Spleen (tissue), 13 donors: ENCODE data around the gene LZIC. TPM values are rescaled to one million over a fixed set of nuclear protein-coding genes. Genes with fewer than 3 reads are reported as not detected.

Source experiments
- DNase-seq: peaks from one replicate; pipeline ENCODE4 v3.0.0-alpha.2; 2020
- H3K27ac ChIP-seq, 8 donors: fragments of 200-600 bp; sonication (generic) in 7 of 8; 1 replicate in 4 of 8; 2 replicates in 4 of 8; pipeline versions ENCODE4 v1.5.0 to v1.8.0; 2016 to 2021; ENCODE audit warnings: inconsistent platforms in 4 of 8, mild to moderate bottlenecking in 4 of 8, moderate library complexity in 1 of 8
- H3K27me3 ChIP-seq, 7 donors: fragments of 200-600 bp; sonication (generic) in 6 of 7; replicated peaks in 1 of 7; 1 replicate in 4 of 7; 2 replicates in 3 of 7; pipeline versions ENCODE4 v1.5.0 to v1.8.0; 2016 to 2021; ENCODE audit warnings: inconsistent platforms in 3 of 7, mild to moderate bottlenecking in 1 of 7
- H3K36me3 ChIP-seq, 6 donors: fragments of 200-600 bp; sonication (generic) in 5 of 6; 1 replicate in 4 of 6; 2 replicates in 2 of 6; pipeline versions ENCODE4 v1.5.0 to v1.8.0; 2016 to 2021; ENCODE audit warnings: inconsistent platforms in 2 of 6
- H3K4me1 ChIP-seq, 6 donors: fragments of 200-600 bp; sonication (generic) in 5 of 6; 1 replicate in 3 of 6; 2 replicates in 3 of 6; pipeline versions ENCODE4 v1.5.0 to v1.8.0; 2016 to 2021; ENCODE audit warnings: inconsistent platforms in 3 of 6
- H3K4me3 ChIP-seq, 8 donors: fragments of 200-600 bp; sonication (generic) in 7 of 8; 1 replicate in 4 of 8; 2 replicates in 4 of 8; pipeline versions ENCODE4 v1.5.0 to v1.8.0; 2016 to 2021; ENCODE audit warnings: inconsistent platforms in 4 of 8, mild to moderate bottlenecking in 4 of 8, moderate library complexity in 2 of 8
- H3K9me3 ChIP-seq, 8 donors: fragments of 200-600 bp; sonication (generic) in 7 of 8; 1 replicate in 4 of 8; 2 replicates in 4 of 8; pipeline versions ENCODE4 v1.5.0 to v1.8.0; 2016 to 2021; ENCODE audit warnings: inconsistent platforms in 4 of 8
- POLR2A ChIP-seq, 3 donors: fragments of 450-650 bp; IDR thresholded peaks; one replicate each; pipeline ENCODE4 v1.5.1; 2017; ENCODE audit warnings: antibody characterized with exemption in 3 of 3, mild to moderate bottlenecking in 1 of 3
- POLR2AphosphoS5 ChIP-seq, 3 donors: sonication (generic); formaldehyde crosslinking; IDR thresholded peaks; one replicate each; pipeline ENCODE4 v1.5.1; 2017; ENCODE audit warnings: antibody characterized with exemption in 3 of 3
- WGBS, 5 donors: extraction: QIAGEN DNeasy Blood & Tissue Kit in 3 of 5; methylation state at CpG; one replicate each; pipeline versions ENCODE4 v1.1.5 to v1.1.7; 2013 to 2018; 5-methylcytosine and 5-hydroxymethylcytosine counted together
- intact Hi-C: fragments of 100-400 bp; cut with DNase I; formaldehyde crosslinking; loops from one replicate; pipeline ENCODE4 v1.15.0; 2023; ENCODE audit warnings: low total_unique reads
- long read RNA-seq, 2 donors: transcript quantifications; one replicate each; lab custom pipeline, GENCODE V29; 2026
- polyA plus RNA-seq, 3 donors: library from polyadenylated mRNA; stranded (reverse); fragments of 200-250 nt; gene quantifications; one replicate each; pipeline ENCODE4 v1.2.1, GENCODE V29; 2013
- total RNA-seq, 7 donors: library from RNA; depleted of rRNA in 3 of 7; stranded (reverse); fragments of >200 nt in 3 of 7; fragmentation: NEBNext Ultra II Directional in 4 of 7; extraction: Animal tissue kit (Norgen Biotek cat#: 25700) in 4 of 7; gene quantifications; one replicate each; pipeline versions ENCODE4 v1.1.0 to v1.2.1, GENCODE V29; 2016 to 2021
- TF ChIP-seq, protein P1 (sequence below), 11 experiments: fragments of 200-600 bp in 7 of 11; fragments of 450-650 bp in 4 of 11; sonication (generic) in 4 of 11; IDR thresholded peaks in 8 of 11; conservative IDR thresholded peaks in 3 of 11; 1 replicate in 7 of 11; 2 replicates in 4 of 11; pipeline versions ENCODE4 v1.4.0 to v1.8.0; 2016 to 2021; ENCODE audit warnings: antibody characterized with exemption in 11 of 11, inconsistent platforms in 4 of 11, mild to moderate bottlenecking in 1 of 11
- donor health status: healthy with polysubstance abuse.
- donor health status: DM: no; HTN: no; CAD: no; lungs with moderate emphysema.
- donor health status: DM: no; HTN: no; CAD: no.
- donor health status: Bipolar disorder and iron deficiency.
- donor health status: healthy.
- donor health status: DM: no; HTN: no; CAD: no.
- donor health status: DM: yes; HTN: yes; CAD: no.

LZIC gene
- total RNA-seq = 10 to 100 TPM; 16.4 to 24.3 (median 23.1) TPM
- polyA plus RNA-seq = 10 to 100 TPM in 2 of 3 donors, 1 to 10 TPM in 1; 9.9 to 15.9 (median 15.5) TPM
- long read RNA-seq, donor 1, transcript LZIC-201 (8 exons, 945 nt) = minor isoform, 5 of 15 reads
- long read RNA-seq, donor 1, transcript LZIC-202 (8 exons, 2,281 nt) = major isoform, 6 of 15 reads
- long read RNA-seq, donor 1, partial matches to known transcripts = 0 of 15 reads
- long read RNA-seq, donor 1, other reads (novel, unspliced or antisense) = 0 of 15 reads
- long read RNA-seq, donor 2, transcript LZIC-203 (7 exons, 1,405 nt) = major isoform, 8 of 14 reads
- long read RNA-seq, donor 2, partial matches to known transcripts = 0 of 14 reads
- long read RNA-seq, donor 2, other reads (novel, unspliced or antisense) = 0 of 14 reads

DNA sequence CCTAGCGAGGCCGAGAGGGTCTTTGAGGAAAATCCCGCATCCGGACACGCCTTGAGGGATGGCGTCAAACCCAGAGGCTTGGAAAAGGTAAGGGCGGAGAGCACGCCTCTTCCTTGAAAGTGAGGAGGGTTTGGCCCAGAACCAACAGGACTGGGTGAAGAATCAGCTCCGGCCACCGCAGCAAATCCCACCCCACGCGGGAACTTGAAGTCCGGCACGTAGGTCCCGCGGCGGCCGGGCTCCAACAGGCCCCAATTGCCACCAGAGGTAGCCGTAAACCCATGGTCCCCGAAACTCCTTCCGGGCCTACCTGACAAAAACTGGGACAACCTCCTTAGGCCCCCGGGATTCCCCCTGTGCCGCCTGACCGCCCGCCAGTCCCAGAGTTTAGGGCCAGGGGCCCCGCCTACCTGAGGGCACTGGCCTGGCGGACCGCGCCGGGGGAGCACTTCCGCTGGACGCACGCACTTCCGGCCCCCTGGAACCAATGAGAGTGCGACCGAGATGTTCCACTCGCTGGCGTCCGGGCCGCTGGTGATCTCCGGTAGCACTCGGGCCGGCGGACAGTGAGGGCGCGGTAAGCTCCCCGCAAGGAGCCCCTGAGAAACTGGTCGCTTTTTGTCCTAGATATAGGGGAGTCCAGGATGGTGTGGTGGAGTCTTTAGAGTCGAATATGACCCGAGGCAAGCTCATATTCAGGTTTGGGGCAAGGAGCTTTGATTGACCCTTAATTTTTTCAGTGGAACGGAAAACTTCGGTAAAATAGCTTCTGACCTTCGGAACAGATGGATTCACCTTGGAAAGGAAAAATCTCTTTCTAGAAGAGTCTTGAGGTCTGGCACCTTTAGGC, at the start of gene LZIC, which contains the start of gene NMNAT1:
LZIC (minus strand) TSS at position 453 of the 850 bp plus-strand sequence. CDS start 6,772 bp downstream, outside the sequence.
NMNAT1 (plus strand) TSS at position 537 of the 850 bp plus-strand sequence. CDS start 28,599 bp downstream, outside the sequence.
- peaks cover 0 to 47% (median 4%) of the 10 kb centered on the region in 6 donors for H3K36me3 ChIP-seq
- H3K27me3 ChIP-seq = no peaks in the 10 kb centered on the region
- no peaks in the 10 kb centered on the region for H3K9me3 ChIP-seq
- H3K4me1 ChIP-seq = peaks cover 9 to 57% (median 33%) of the 10 kb centered on the region in 6 donors
- intact Hi-C loops = loop anchor here (10.0 kb wide), 1 partner anchor 92 kb away; the partner anchor contains the start of gene UBE4B
- H3K27ac ChIP-seq = peak within 1 kb of the TSS; percentile 55 to 95 (median 88)
- peak within 1 kb of the TSS; percentile 69 to 96 (median 85) for H3K4me3 ChIP-seq
- DNase-seq = peak; percentile 97
- TF ChIP-seq, protein P1, sequence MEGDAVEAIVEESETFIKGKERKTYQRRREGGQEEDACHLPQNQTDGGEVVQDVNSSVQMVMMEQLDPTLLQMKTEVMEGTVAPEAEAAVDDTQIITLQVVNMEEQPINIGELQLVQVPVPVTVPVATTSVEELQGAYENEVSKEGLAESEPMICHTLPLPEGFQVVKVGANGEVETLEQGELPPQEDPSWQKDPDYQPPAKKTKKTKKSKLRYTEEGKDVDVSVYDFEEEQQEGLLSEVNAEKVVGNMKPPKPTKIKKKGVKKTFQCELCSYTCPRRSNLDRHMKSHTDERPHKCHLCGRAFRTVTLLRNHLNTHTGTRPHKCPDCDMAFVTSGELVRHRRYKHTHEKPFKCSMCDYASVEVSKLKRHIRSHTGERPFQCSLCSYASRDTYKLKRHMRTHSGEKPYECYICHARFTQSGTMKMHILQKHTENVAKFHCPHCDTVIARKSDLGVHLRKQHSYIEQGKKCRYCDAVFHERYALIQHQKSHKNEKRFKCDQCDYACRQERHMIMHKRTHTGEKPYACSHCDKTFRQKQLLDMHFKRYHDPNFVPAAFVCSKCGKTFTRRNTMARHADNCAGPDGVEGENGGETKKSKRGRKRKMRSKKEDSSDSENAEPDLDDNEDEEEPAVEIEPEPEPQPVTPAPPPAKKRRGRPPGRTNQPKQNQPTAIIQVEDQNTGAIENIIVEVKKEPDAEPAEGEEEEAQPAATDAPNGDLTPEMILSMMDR (IDR thresholded peaks at IDR 0.05 in 8 of 11, conservative IDR thresholded peaks at IDR 0.05 in 3 of 11) = peak in 3 of 11 experiments; percentile 16 to 46 (median 44)
- TF ChIP-seq POLR2A (IDR thresholded peaks at IDR 0.05) = peak; percentile 78 to 90 (median 83)
- peak; percentile 97 to 98 (median 97) for TF ChIP-seq POLR2AphosphoS5 (IDR thresholded peaks at IDR 0.05)
- WGBS, 5 donors = 0% methylated on average over 29 to 53 of the region's 53 CpGs

DNA sequence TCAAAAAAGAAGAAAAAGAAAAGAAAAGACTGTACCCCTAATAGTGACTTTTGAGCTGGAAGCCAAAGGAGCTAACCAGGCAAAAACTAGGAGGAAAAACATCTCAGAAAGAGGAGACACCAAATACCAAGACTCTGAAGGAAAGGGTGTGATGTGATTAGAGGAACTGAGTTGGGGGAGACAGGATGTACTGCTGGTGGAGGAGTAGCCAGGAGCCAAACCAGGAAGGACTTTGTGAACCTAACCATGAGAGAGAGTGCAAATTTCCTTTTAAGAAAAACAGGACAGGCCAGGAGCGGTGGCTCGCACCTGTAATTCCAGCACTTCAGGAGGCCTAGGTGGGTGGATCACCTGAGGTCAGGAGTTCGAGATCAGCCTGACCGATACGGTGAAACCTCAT, 49.7 kb upstream of the LZIC start:
- Histone ChIP-seq H3K27ac (peak overlapping the region in 4 of 8 donors; percentile 43 to 85 (median 52)), H3K9me3 (no peaks in the 10 kb centered on the region), H3K27me3 (peaks cover 0 to 33% (median 11%) of the 10 kb centered on the region in 7 donors), H3K36me3 (no peaks in the 10 kb centered on the region), H3K4me1 (peaks cover 7 to 67% (median 52%) of the 10 kb centered on the region in 6 donors), H3K4me3 (no peak overlapping the region)
- 63 to 75% (median 69%) methylated on average over 5 of the region's 5 CpGs for WGBS, 5 donors
- no peak for TF ChIP-seq POLR2A (IDR thresholded peaks at IDR 0.05)
- no peak for TF ChIP-seq POLR2AphosphoS5 (IDR thresholded peaks at IDR 0.05)
- TF ChIP-seq, protein P1 (IDR thresholded peaks at IDR 0.05 in 8 of 11, conservative IDR thresholded peaks at IDR 0.05 in 3 of 11) = no peak
- DNase-seq = no peak
- intact Hi-C loops = no loop called here

DNA sequence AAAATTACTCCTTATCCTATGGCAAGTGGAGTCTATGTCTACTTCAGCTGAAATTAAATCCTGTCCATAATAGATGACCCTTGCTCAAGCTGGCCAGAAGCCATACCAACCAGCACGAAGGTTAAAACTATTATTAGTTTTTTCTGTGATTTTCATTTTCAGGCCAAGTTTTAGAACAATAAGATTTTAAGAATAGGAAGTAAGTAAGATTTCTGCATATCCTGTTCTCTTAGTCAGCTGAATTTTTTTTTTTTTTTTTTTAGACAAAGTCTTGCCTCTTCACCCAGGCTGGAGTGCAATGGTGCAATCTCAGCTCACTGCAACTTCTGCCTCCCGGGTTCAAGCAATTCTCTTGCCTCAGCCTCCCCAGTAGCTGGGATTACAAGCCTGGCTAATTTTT, 47.8 kb upstream of the LZIC start:
- Histone ChIP-seq H3K4me1 (peaks cover 3 to 50% (median 37%) of the 10 kb centered on the region in 6 donors), H3K4me3 (peak overlapping the region in 1 of 8 donors; percentile 3), H3K27ac (peak overlapping the region in 7 of 8 donors; percentile 63 to 85 (median 75)), H3K36me3 (peaks cover 0 to 4% (median 0%) of the 10 kb centered on the region in 6 donors), H3K9me3 (no peaks in the 10 kb centered on the region), H3K27me3 (peaks cover 0 to 14% (median 0%) of the 10 kb centered on the region in 7 donors)
- no peak for TF ChIP-seq POLR2A (IDR thresholded peaks at IDR 0.05)
- TF ChIP-seq POLR2AphosphoS5 (IDR thresholded peaks at IDR 0.05) = no peak
- TF ChIP-seq, protein P1 (IDR thresholded peaks at IDR 0.05 in 8 of 11, conservative IDR thresholded peaks at IDR 0.05 in 3 of 11) = no peak
- WGBS, 5 donors = 3 to 17% (median 11%) methylated on average over 2 of the region's 2 CpGs
- DNase-seq = no peak
- intact Hi-C loops = no loop called here
